Measurements from ENCODE around the gene ITGB7.

The ITGB7 gene

GRCh38 chr12:53245286-53245685, 38.2 kb upstream of the ITGB7 start:
- TF ChIP-seq FOXP2 (optimal IDR thresholded peaks at IDR 0.05; ENCODE audit: borderline replicate concordance, extremely low read depth, extremely low read length, insufficient read depth) (no peak), TAF1 (IDR thresholded peaks at IDR 0.05; ENCODE audit: borderline replicate concordance, insufficient read depth, low read length) (no peak), SIN3A (IDR thresholded peaks at IDR 0.05; ENCODE audit: borderline replicate concordance, insufficient read depth, low read length) (no peak), POLR2AphosphoS5 (IDR thresholded peaks at IDR 0.05; ENCODE audit: low read depth, low read length) (no peak), REST (IDR thresholded peaks at IDR 0.05; ENCODE audit: insufficient read depth in 1 of 2, low read depth in 2 of 2, low read length in 2 of 2) (no peak)

GRCh38 chr12:53244337-53244736, 37.3 kb upstream of the ITGB7 start:
- no peak for TF ChIP-seq POLR2AphosphoS5 (IDR thresholded peaks at IDR 0.05; ENCODE audit: low read depth, low read length)

- TF ChIP-seq FOXP2 (optimal IDR thresholded peaks at IDR 0.05; ENCODE audit: borderline replicate concordance, extremely low read depth, extremely low read length, insufficient read depth) (no peak), POLR2AphosphoS5 (IDR thresholded peaks at IDR 0.05; ENCODE audit: low read depth, low read length) (no peak)
Observed at GRCh38 chr12:53241623-53242412, 34.8 kb upstream of the ITGB7 start.

- TF ChIP-seq REST (IDR thresholded peaks at IDR 0.05; ENCODE audit: insufficient read depth in 1 of 2, low read depth in 2 of 2, low read length in 2 of 2) (no peak), POLR2AphosphoS5 (IDR thresholded peaks at IDR 0.05; ENCODE audit: low read depth, low read length) (no peak), FOXP2 (optimal IDR thresholded peaks at IDR 0.05; ENCODE audit: borderline replicate concordance, extremely low read depth, extremely low read length, insufficient read depth) (no peak), SIN3A (IDR thresholded peaks at IDR 0.05; ENCODE audit: borderline replicate concordance, insufficient read depth, low read length) (no peak), TAF1 (IDR thresholded peaks at IDR 0.05; ENCODE audit: borderline replicate concordance, insufficient read depth, low read length) (no peak)
Observed at GRCh38 chr12:53239643-53240258, 32.7 kb upstream of the ITGB7 start.

- no peak for TF ChIP-seq TAF1 (IDR thresholded peaks at IDR 0.05; ENCODE audit: borderline replicate concordance, insufficient read depth, low read length)
- no peak for TF ChIP-seq FOXP2 (optimal IDR thresholded peaks at IDR 0.05; ENCODE audit: borderline replicate concordance, extremely low read depth, extremely low read length, insufficient read depth)
- no peak for TF ChIP-seq REST (IDR thresholded peaks at IDR 0.05; ENCODE audit: insufficient read depth in 1 of 2, low read depth in 2 of 2, low read length in 2 of 2)
- no peak for TF ChIP-seq SIN3A (IDR thresholded peaks at IDR 0.05; ENCODE audit: borderline replicate concordance, insufficient read depth, low read length)
- no peak for TF ChIP-seq POLR2AphosphoS5 (IDR thresholded peaks at IDR 0.05; ENCODE audit: low read depth, low read length)
Observed at GRCh38 chr12:53236443-53237111, 29.5 kb upstream of the ITGB7 start.

Measured in PFSK-1 (cell line).